Fibroblast of the conjunctiva (primary cell): Measurements from ENCODE around the gene MUC2.

Source experiments
- DNase-seq: peaks from one replicate; pipeline ENCODE4 v3.0.0-alpha.2; 2010; ENCODE audit warnings: low read depth

Gene MUC2

DNA sequence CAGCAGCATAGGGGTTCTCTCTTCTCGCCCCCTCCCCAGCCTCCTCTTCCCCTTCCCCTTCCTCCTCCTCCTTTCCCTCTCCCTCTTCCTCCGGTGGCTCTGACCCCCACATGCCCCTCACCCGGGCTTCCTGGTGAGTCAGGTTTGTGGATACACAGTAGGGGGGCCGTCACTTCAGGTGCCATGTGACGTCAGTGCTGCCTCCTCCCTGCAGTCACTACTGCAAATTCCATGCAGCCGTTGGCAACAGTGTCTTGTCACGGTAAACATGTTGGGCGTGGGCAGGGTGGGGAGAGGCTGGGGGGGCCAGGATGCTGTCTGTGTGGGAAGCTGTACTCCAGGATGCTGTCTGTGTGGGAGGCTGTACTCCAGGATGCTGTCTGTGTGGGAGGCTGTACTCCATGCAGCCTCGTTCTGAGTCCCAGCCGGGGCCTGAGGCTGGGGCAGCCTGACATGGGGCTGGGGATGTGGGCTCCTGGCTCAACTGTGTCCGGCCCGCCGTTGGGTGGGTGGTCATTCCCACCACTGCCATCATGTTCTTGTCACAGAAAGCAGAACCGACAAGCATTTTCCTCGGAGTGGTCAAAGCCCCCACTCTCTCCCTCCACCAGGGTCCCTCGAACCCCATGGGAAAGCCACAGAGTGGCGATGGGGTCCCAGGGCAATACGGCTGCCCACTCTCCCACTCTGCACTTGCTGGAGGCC is 2.4 kb upstream of the MUC2 start:
- DNase-seq: no peak

DNA sequence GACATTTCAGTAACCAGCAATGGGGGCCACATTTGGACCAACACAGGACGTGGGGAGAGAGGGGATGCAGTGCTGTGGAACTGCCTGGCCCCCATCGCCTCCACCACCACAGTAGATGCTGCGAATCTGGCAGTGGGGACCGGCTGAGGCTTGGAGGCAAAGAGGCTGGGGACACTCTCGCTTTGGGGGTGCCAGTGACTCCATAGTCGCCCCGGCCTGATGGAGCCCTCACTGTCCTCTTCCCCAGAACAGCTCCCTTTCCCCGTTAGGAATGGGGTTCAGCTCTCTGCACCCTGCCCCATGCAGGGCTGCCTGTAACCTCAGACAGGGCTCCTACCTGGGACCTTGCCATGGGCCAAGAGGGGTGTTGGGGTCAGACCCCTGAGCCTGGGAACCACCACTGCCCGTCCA is 1.8 kb upstream of the MUC2 start:
- DNase-seq: no peak

DNA sequence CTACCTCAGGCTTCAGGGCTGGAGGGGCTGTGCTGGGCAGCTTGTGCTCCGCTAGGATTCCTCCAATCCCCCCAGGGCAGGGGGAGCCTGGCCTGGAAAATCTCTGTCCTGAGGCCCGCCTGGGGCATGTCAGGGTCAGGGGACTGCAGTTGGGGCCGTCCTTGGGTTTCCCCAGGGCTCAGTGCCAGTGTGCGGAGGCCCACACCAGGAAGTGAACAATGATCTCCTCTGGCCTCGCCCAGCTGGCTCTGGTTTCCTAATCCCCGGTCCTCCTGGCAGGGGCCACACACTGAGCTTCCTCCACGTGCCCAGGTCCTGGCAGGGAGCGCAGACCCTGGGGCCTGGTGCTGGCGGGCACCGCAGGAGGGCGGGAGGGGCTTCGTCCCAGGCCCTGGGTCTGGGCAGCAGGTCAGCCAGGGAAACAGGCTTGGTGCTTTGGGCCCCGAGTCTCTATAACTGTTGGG is 1.4 kb upstream of the MUC2 start:
- no peak for DNase-seq

DNA sequence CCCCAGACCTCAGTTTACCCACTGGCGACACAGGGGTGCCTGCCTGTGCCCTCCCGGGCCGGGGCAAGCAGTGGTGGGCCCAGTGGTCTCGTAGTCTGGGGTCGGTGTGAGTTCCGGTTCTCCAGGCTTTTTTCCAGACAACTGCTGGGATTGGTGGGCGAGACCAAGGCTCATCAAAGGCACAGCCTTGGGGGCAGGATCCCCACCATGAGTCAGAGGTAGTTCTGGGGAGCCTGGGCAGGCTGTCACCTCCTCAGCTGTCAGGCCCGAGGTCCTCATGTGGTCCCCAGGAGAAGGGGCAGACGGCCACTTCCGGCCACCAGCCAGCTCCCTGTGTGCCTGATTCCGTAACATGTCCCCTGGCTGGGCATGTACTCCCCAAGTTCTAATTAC is 827 bp upstream of the MUC2 start:
- DNase-seq: no peak

DNA sequence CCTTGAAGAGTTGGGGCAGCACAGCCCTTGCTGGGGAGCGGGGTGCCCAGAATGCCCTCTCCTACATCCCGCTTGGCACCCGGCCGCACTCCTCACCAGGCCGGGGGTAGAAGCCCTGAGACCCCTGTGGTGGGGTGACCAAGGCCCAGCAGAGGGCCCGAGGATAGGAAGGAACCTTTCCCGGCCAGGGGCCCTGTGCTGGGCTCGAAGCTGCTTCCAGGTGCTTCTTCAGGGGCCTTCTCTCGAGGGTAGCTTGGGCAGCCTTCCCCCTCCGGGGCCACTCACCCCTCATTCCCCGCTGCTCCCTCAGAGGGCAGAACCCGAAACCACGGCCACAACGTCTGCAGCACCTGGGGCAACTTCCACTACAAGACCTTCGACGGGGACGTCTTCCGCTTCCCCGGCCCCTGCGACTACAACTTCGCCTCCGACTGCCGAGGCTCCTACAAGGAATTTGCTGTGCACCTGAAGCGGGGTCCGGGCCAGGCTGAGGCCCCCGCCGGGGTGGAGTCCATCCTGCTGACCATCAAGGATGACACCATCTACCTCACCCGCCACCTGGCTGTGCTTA is 752 bp downstream of the MUC2 start:
- DNase-seq: no peak

DNA sequence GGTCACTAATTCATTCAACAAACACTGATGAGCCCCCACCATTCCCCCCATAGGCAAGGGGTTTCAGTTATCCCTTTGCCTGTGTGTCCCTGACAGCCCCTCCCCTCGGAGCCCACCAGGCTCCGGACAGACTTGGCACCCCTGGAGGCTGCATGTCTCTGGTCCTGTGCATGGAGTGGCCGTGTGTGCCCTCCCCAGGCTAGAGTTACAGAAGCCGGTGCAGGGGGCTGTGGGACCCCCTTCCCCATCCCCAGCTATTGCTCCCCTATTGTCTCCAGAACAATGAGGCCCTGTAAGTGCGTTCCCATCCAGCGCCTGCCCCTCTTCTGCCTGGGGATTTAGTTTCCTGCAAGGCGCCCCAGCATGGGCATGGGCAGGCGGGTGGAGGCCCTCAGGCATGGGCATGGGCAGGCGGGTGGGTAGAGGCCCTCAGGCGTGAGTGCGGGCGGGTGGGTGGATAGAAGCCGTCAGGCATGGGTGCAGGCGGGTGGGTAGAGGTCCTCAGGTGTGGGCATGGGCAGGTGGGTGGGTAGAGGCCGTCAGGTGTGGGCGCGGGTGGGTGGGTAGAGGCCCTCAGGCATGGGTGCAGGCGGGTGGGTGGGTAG is 1.5 kb downstream of the MUC2 start:
- no peak for DNase-seq

DNA sequence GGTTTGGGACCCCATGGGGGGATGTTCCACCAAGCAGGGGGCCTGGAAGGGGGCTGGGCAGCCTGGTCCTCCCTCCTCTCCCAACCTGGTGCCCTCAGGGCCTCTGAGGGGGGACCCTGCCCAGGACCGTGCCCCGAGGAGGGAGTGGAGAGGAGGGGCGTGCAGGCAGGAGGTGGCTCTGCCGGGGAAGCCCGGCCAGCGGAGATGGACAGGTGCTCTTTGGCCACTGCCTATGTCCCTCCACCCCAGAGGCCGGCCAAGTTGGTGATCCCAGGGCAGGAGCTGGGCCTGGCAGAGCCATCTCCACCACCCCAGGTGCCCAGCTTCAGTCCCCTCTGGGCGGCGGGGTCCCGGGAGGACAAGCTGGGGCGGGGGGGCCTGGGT is 2.4 kb downstream of the MUC2 start:
- no peak for DNase-seq

DNA sequence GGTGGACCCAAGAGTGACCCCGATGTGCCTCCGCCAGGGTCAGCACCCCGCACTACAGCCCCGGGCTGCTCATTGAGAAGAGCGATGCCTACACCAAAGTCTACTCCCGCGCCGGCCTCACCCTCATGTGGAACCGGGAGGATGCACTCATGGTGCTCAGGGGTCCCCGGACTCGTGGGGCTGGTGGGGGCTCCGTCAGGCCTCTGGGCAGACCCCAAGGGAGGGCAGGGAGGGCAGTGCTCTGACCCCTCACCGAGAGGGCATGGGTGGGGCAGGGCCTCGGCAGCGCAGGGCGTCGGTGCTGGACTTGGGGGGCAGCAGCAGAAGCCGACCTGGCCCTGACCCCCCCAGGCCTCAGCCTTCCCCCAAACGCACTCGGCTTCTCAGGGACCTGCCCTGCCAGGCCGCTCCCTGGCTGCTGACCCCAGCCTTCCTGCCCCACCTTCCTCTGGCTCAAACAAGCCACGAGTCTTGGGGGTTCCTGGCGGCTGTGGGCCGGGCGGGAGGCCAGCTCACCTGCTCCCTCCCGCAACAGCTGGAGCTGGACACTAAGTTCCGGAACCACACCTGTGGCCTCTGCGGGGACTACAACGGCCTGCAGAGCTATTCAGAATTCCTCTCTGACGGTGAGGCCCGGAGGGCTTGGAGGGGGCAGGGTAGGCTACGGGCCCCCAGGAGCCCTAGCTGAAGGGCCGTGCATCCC is 2.9 kb downstream of the MUC2 start:
- DNase-seq: no peak

DNA sequence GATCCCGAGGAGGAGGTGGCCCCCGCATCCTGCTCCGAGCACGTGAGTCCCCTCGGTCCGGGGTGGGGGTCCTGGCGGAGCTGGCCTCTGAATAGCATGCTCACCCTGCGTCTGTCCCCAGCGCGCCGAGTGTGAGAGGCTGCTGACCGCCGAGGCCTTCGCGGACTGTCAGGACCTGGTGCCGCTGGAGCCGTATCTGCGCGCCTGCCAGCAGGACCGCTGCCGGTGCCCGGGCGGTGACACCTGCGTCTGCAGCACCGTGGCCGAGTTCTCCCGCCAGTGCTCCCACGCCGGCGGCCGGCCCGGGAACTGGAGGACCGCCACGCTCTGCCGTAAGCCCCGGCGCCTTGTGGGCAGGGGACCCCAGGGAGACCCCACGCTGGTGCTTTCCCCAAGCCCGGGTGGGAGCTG is 3.5 kb downstream of the MUC2 start:
- DNase-seq: no peak

DNA sequence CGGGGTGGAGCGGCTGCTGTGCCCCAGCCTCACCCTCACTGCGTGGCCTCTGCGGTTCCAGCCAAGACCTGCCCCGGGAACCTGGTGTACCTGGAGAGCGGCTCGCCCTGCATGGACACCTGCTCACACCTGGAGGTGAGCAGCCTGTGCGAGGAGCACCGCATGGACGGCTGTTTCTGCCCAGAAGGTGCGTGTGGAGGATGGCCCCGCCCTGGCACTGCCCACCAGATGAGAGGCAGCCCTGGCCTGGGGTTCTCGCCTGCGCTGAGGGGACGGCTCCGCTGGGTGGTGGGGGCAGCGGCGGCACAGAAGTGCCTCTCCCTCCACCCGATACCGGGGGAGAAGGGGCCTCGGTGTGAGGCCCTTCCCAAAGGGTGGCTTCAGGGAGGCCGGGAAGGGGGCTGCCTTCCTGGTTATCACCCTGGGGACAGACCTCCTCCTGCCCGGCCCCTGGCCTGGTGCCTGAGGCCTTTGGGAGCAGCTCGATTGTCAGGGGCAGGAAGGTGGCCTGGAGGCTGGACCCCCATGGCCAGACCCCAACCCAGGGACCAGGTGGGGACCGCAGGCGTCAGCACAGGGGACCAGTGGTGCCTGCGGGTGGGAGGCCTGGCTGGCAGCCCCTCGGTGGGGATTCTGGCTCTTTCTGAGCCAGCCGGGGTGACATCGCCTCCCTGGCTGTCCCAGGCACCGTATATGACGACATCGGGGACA is 7.1 kb downstream of the MUC2 start:
- no peak for DNase-seq

DNA sequence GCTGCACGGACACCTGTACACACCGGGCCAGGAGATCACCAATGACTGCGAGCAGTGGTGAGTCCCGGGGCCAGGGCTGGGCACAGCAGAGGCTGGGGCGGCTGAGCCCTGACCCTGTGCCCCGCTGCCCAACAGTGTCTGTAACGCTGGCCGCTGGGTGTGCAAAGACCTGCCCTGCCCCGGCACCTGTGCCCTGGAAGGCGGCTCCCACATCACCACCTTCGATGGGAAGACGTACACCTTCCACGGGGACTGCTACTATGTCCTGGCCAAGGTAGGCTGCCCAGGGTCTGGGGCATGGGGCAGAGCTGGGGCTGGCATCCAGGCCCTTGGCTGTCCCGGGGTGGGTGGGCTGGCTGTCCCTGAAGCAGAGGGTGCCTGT is 7.7 kb downstream of the MUC2 start:
- no peak for DNase-seq

DNA sequence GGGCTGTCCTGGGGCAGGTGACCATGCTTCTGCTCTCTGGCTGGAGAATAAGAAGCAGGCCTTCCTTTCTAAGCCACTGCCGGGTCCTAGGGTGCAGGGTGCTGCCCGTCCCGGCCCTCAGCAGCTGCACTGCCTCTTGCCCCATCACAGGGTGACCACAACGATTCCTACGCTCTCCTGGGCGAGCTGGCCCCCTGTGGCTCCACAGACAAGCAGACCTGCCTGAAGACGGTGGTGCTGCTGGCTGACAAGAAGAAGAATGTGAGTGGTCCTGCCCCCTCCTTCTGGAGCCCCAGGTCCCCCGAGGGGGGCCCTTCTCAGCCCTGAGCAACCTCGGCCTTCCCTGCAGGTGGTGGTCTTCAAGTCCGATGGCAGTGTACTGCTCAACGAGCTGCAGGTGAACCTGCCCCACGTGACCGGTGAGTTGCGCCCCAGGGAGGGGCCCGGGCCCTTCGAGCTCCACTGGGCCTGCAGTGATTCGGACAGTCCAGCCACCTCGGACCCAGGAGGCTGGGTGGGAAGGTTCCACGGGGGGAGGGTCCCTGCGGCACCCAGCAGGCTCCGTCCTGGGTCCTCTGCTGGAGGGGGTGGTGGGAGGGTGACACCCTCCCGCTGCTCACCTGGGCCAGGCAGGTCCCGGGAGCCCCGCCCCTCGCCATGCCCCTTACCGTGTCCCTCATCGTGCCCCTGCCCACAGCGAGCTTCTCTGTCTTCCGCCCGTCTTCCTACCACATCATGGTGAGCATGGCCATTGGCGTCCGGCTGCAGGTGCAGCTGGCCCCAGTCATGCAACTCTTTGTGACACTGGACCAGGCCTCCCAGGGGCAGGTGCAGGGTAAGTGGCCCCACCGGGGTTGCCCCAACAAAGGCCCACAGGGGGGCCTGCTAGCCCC is 8.3 kb downstream of the MUC2 start:
- DNase-seq: no peak

DNA sequence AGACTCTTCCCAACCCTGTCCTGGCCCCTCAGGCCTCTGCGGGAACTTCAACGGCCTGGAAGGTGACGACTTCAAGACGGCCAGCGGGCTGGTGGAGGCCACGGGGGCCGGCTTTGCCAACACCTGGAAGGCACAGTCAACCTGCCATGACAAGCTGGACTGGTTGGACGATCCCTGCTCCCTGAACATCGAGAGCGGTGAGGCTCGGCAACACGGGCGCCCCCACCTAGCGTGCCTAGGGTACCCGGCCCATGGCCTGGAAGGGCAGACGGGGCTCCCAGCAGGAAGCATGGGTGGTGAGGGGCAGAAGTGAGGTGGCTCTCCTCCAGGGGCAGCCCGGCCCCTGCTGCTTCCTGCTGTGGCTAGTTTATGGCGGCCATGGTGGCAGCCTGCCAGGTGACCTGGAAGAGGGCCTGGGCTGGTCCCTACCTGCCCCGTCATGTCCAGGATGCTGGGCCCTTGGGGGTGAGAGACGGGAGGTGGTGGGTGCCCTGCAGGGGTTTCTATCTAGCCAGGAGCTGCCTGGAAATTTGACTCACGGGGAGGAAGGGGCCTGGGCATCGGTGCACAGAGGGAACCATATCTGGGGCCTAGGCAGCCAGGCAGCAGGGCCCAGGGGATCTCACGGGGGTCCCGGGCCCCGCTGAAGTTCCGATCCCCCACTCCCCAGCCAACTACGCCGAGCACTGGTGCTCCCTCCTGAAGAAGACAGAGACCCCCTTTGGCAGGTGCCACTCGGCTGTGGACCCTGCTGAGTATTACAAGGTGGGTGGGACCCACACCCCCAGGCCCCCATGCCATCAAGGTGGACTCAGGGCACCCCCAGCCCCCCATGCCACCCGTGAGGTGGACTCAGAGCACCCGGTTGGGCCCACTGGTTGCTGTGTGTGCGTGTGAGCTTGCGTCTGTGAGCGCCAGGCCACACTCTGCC is 9.2 kb downstream of the MUC2 start:
- no peak for DNase-seq

DNA sequence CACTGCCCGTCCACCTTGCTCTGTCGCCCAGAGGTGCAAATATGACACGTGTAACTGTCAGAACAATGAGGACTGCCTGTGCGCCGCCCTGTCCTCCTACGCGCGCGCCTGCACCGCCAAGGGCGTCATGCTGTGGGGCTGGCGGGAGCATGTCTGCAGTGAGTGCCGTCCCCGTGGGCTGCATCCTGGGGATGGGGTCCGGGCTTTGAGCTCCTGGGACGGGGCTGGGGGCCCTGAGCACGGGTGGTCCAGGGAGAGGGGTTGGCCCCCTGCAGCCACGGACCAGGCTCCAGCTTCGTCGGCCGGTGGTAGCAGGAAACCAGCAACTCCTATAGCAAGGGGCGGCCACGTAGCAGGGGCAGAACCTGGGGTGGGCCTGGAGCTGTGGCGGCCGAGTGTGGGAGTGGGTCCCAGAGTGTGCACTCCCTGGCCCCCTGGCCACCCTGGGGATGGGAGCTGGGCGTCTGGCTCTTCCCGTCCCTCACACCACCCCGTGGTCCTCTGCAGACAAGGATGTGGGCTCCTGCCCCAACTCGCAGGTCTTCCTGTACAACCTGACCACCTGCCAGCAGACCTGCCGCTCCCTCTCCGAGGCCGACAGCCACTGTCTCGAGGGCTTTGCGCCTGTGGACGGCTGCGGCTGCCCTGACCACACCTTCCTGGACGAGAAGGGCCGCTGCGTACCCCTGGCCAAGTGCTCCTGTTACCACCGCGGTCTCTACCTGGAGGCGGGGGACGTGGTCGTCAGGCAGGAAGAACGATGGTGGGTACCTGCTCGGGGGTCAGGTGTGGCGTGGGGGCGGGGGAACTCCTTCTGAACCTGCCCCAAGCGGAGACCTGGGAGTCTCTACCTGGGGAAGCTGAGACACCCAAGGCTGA is 10.1 kb downstream of the MUC2 start:
- no peak for DNase-seq

DNA sequence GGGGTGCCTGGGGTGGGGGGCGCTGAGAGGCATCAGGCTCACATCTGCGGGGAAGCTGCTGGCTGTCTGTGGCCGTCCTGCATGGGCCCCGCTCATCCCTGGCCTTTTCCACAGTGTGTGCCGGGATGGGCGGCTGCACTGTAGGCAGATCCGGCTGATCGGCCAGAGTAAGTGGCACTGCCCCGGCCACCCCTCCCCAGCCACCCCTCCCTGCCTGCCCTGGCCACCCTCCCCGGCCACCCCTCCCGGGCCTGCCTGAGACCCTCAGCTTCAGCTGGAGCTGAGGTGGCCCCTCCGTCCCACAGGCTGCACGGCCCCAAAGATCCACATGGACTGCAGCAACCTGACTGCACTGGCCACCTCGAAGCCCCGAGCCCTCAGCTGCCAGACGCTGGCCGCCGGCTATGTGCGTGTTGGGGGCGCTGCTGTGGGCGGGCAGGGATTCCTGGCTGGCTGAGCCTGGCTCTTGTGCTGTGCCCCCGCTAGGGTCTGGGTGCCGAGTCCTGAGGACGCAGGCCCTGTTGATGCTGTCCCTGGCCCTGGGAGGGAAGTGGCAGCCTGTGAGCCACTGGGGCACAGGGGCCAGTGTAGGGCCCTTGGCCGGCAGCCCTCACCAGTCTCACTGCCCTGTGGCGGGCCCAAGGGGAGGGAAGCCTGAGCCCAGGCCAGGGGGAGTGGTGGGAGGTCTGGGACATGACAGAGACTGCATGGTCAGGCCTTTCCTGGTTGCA is 10.9 kb downstream of the MUC2 start:
- no peak for DNase-seq

DNA sequence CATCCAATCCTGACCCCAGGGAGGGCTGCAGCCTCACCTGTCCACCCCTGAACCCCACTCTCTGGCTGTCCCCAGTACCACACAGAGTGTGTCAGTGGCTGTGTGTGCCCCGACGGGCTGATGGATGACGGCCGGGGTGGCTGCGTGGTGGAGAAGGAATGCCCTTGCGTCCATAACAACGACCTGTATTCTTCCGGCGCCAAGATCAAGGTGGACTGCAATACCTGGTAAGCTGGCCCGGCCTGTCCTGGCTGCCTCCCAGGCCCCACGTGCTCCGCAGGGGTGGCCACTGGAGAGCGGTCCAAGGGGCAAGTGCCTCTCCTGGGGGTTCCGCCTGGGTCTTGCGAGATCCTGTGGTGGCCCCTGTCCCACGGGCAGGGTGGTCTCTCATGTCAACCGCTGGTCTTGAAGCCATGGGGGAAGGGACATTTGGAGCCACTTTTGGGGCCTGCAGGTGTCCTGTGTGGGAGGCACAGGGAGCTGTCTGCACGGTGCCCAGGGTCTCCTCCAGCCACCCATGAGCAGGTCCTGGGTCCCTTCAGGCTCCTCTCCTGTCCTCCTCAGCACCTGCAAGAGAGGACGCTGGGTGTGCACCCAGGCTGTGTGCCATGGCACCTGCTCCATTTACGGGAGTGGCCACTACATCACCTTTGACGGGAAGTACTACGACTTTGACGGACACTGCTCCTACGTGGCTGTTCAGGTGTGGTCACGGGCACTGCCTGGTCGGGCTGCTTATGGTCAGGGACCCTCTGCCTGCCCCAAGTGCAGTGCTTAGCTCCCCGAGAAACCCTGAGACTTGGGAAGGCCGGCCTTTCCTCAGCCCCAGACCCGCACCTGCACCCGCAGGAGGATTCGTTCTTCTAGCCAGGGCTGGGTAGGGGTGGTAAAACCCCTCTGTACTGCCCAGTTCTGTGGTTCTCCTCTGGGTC is 11.8 kb downstream of the MUC2 start:
- DNase-seq: no peak

DNA sequence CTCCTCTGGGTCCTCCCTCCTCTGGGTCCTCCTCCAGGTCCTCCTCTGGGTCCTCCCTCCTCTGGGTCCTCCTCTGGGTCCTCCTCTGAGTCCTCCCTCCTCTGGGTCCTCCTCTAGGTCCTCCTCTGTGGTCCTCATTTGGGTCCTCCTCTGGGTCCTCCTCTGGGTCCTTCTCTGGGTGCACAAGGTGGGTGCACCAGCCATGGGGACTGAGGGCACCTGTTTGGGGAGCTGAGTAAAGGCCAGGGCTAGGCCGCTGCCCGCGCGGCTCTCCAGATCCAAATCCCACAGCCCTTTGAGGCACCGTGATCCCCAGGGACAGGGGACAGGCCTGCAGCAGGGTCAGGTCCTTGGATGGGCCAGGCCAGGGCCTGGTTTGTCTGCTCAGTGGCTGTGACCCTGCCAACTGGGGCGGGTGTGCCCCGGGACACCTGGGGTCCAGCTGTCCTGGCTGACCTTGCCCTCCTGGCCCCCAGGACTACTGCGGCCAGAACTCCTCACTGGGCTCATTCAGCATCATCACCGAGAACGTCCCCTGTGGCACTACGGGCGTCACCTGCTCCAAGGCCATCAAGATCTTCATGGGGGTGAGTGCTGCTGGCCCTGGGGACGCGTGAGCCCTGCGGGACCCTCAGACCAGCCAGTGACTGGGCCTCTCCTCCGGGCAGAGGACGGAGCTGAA is 12.7 kb downstream of the MUC2 start:
- no peak for DNase-seq
